Keratinocyte (primary cell): ENCODE results near the gene ZBTB40.

Experiments used
- EZH2 ChIP-seq: IDR thresholded peaks from one replicate; pipeline ENCODE4 v1.6.1; 2012; ENCODE audit warnings: inconsistent platforms, mild to moderate bottlenecking, low read length, moderate library complexity
- TF ChIP-seq, protein P1 (sequence below), 3 experiments: IDR thresholded peaks in 1 of 3; conservative IDR thresholded peaks in 1 of 3; optimal IDR thresholded peaks in 1 of 3; 2 replicates in 2 of 3; 3 replicates in 1 of 3; pipeline versions ENCODE3 to v1.5.1; 2011; ENCODE audit warnings: low read length in 3 of 3, mild to moderate bottlenecking in 3 of 3, moderate library complexity in 2 of 3, control low read depth in 1 of 3, inconsistent platforms in 1 of 3; ENCODE audit not compliant: insufficient read depth in 2 of 3; ENCODE audit errors: extremely low read depth in 1 of 3

DNA sequence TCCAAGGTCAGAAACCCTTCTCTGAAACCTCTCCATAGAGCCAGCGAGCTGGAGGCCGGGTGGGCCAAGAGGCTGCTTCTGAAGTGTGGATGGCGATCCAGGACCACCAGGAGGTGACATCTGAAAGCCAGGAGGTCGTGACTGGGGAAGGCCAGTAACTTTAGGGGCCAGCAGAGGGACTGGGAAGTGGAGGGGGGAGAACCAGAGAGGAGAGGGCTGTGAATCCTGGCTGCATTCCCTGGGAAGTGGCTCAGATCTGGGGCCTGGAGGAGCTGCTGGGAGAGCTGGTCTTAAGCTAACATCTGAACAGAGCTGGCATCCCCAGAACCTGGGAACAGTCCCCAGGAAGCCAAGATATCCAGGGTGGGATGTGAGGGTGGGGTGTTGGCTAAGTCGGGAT lies 100.4 kb downstream of the ZBTB40 start:
- TF ChIP-seq, protein P1, sequence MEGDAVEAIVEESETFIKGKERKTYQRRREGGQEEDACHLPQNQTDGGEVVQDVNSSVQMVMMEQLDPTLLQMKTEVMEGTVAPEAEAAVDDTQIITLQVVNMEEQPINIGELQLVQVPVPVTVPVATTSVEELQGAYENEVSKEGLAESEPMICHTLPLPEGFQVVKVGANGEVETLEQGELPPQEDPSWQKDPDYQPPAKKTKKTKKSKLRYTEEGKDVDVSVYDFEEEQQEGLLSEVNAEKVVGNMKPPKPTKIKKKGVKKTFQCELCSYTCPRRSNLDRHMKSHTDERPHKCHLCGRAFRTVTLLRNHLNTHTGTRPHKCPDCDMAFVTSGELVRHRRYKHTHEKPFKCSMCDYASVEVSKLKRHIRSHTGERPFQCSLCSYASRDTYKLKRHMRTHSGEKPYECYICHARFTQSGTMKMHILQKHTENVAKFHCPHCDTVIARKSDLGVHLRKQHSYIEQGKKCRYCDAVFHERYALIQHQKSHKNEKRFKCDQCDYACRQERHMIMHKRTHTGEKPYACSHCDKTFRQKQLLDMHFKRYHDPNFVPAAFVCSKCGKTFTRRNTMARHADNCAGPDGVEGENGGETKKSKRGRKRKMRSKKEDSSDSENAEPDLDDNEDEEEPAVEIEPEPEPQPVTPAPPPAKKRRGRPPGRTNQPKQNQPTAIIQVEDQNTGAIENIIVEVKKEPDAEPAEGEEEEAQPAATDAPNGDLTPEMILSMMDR (optimal IDR thresholded peaks at IDR 0.05 in 1 of 3, IDR thresholded peaks at IDR 0.05 in 1 of 3, conservative IDR thresholded peaks at IDR 0.05 in 1 of 3; ENCODE audit: extremely low read depth in 1 of 3, insufficient read depth in 2 of 3, low read length in 3 of 3) = no peak
- no peak for TF ChIP-seq EZH2
